Breast epithelium (tissue), 4 donors: ENCODE measurements around the gene ADAMTS17. TPM values are rescaled to one million over a fixed set of nuclear protein-coding genes. Genes with fewer than 3 reads are reported as not detected.
A peak's percentile ranks its signal among the peaks of the same experiment; 100 is the strongest.

Source experiments
- DNase-seq, 2 donors: peaks; one replicate each; pipeline ENCODE4 v3.0.0-alpha.2; 2019; ENCODE audit warnings: low spot score in 2 of 2
- H3K27ac ChIP-seq, 2 donors: fragments of 200-600 bp; sonication (generic) in 1 of 2; one replicate each; pipeline ENCODE4 v1.5.1; 2016 to 2019; ENCODE audit warnings: mild to moderate bottlenecking in 1 of 2
- H3K27me3 ChIP-seq, 2 donors: fragments of 200-600 bp; sonication (generic) in 1 of 2; one replicate each; pipeline versions ENCODE4 v1.5.1 to v1.6.0; 2017 to 2019; ENCODE audit warnings: control low read depth in 1 of 2, mild to moderate bottlenecking in 1 of 2
- H3K36me3 ChIP-seq: fragments of 200-600 bp; one replicate; pipeline ENCODE4 v1.5.1; 2019
- H3K4me1 ChIP-seq, 2 donors: fragments of 200-600 bp; sonication (generic); one replicate each; pipeline ENCODE4 v1.5.1; 2016 to 2019; ENCODE audit warnings: control low read depth in 1 of 2
- H3K4me3 ChIP-seq, 3 donors: fragments of 200-600 bp; sonication (generic); 1 replicate in 2 of 3; 2 replicates in 1 of 3; pipeline ENCODE4 v1.5.1; 2016 to 2019; ENCODE audit warnings: mild to moderate bottlenecking in 3 of 3, moderate library complexity in 2 of 3
- H3K9me3 ChIP-seq, 2 donors: fragments of 200-600 bp; sonication (generic) in 1 of 2; one replicate each; pipeline ENCODE4 v1.5.1; 2016 to 2019; ENCODE audit warnings: control low read depth in 1 of 2
- POLR2A ChIP-seq: fragments of 450-650 bp; IDR thresholded peaks from one replicate; pipeline ENCODE4 v1.6.1; 2016; ENCODE audit warnings: antibody characterized with exemption, mild to moderate bottlenecking, moderate library complexity
- POLR2AphosphoS5 ChIP-seq, 3 donors: sonication (generic); formaldehyde crosslinking; IDR thresholded peaks; one replicate each; pipeline ENCODE4 v1.6.1; 2017; ENCODE audit warnings: antibody characterized with exemption in 3 of 3
- intact Hi-C: fragments of 100-400 bp; cut with DNase I; formaldehyde crosslinking; loops from one replicate; pipeline ENCODE4 v1.15.1; 2023; ENCODE audit warnings: low total_unique reads
- total RNA-seq, 3 donors: library from RNA; depleted of rRNA; stranded (reverse); fragments of >200 nt; gene quantifications; one replicate each; pipeline ENCODE4 v1.1.0, GENCODE V29; 2016
- TF ChIP-seq, protein P1 (sequence below), 3 donors: fragments of 450-650 bp; IDR thresholded peaks; one replicate each; pipeline ENCODE4 v1.5.1; 2016 to 2017; ENCODE audit warnings: antibody characterized with exemption in 3 of 3, mild to moderate bottlenecking in 3 of 3, moderate library complexity in 3 of 3

ADAMTS17 gene
- total RNA-seq, 3 donors from 2014 or later = 5.1 to 8.0 (median 5.9) TPM

DNA sequence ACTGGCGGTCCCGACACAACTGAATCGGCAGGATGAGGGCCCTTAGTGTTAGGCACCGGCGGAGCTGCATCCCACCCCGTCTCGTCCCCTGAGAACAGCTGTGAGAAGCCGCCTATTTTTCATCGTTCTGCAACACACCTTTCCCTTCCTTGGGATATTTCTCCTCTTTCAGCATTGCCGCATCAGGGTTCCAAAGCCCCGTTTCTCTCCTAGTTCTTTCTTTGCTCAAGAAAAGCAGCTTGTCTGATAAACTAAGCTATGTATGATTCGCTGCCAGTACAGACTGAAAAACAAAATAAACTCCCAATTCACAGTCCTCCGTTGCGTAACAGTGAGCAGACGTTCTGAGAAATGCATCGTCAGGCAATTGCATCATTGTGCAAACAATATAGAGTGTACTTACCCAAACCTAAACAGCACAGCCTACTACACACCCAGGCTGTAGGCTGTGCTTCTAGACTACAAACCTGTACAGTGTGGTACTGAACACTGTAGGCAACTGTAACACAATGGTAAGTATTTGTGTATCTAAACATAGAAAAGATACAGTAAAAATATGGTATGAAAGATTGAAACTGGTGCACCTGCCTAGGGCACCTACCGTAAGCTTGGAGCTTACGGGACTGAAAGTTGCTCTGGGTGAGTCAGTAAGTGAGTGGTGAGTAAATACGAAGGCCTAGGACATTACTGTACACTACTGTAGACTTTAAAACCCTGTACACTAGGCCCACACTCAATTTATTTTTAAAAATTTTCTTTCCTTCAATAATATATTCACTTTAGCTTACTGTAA lies 8.9 kb upstream of the ADAMTS17 start:
- peak in 1 of 3 donors; percentile 28 for TF ChIP-seq POLR2AphosphoS5 (IDR thresholded peaks at IDR 0.05)
- TF ChIP-seq, protein P1, sequence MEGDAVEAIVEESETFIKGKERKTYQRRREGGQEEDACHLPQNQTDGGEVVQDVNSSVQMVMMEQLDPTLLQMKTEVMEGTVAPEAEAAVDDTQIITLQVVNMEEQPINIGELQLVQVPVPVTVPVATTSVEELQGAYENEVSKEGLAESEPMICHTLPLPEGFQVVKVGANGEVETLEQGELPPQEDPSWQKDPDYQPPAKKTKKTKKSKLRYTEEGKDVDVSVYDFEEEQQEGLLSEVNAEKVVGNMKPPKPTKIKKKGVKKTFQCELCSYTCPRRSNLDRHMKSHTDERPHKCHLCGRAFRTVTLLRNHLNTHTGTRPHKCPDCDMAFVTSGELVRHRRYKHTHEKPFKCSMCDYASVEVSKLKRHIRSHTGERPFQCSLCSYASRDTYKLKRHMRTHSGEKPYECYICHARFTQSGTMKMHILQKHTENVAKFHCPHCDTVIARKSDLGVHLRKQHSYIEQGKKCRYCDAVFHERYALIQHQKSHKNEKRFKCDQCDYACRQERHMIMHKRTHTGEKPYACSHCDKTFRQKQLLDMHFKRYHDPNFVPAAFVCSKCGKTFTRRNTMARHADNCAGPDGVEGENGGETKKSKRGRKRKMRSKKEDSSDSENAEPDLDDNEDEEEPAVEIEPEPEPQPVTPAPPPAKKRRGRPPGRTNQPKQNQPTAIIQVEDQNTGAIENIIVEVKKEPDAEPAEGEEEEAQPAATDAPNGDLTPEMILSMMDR (IDR thresholded peaks at IDR 0.05) = no peak
- Histone ChIP-seq H3K27ac (peak overlapping the region; percentile 96 to 99), H3K36me3 (no peaks in the 10 kb centered on the region), H3K27me3 (no peaks in the 10 kb centered on the region), H3K4me3 (peak overlapping the region; percentile 72 to 81 (median 74)), H3K4me1 (no peaks in the 10 kb centered on the region), H3K9me3 (no peaks in the 10 kb centered on the region)
- DNase-seq = no peak
- intact Hi-C loops = no loop called here

DNA sequence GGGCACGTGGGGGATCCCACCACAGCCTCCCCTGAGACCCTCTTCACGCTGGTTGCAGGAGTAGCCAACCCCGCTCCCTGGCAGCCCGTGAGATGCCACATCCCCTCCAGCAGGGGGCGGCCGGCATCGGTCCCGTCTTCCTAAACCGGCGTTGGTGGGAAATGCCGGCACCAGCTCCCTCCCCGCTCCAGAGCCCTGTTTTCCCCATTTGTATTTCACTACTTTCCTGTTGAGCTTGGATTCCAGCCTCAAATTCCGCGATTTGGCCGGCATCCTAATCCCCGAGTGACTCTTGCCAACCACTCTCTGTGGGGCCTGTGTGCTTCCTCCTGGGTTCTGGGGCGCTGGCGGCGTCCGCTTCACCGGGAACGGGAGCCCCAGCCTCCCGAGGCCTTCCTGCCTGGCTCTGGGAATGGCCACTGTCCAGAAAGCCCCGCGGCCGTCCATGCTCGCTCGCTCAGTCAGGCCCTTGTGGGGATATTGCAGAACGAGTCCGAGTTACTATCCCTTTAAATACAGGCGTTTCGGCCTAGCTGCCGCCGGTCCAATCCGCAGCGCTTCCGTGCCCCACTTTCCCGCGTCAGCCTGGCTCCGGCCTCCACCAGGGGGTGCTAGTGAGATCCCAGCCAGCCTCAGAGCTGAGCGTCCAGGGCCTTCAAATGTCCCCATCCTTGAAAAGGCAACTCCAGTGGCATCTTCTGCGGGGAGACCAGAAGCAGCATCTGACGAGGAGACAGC lies 8.1 kb upstream of the ADAMTS17 start:
- TF ChIP-seq POLR2AphosphoS5 (IDR thresholded peaks at IDR 0.05) (peak; percentile 46 to 86 (median 60)), POLR2A (no peak)
- TF ChIP-seq, protein P1 (IDR thresholded peaks at IDR 0.05) = peak; percentile 51 to 89 (median 78)
- peak overlapping the region; percentile 72 to 81 (median 74) for H3K4me3 ChIP-seq
- peak overlapping the region; percentile 96 to 99 for H3K27ac ChIP-seq
- no peaks in the 10 kb centered on the region for H3K27me3 ChIP-seq
- H3K4me1 ChIP-seq = no peaks in the 10 kb centered on the region
- H3K9me3 ChIP-seq = no peaks in the 10 kb centered on the region
- peak; percentile 93 to 96 for DNase-seq
- intact Hi-C loops = no loop called here
- no peaks in the 10 kb centered on the region for H3K36me3 ChIP-seq

DNA sequence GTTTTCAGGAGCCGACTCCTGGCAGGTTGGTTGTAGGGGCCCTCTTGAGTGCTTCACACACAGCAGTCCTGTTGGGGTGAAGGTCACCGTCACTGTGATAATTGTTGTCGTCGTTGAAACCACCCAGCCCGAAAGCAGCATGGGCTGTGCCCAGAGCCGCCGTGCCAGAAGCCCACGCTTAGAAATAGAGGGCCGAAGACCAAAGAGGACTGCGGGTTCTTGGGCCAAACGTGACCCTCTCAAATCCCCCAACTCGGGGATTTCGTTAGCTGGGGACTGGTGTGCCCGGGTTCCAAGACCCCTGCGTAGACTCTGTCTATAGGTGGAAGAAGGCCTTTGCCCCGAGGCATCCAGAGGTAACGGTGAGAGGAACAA lies 7.5 kb upstream of the ADAMTS17 start:
- peak overlapping the region; percentile 72 to 81 (median 74) for H3K4me3 ChIP-seq
- no peaks in the 10 kb centered on the region for H3K4me1 ChIP-seq
- TF ChIP-seq POLR2AphosphoS5 (IDR thresholded peaks at IDR 0.05) (no peak), POLR2A (no peak)
- TF ChIP-seq, protein P1 (IDR thresholded peaks at IDR 0.05) = no peak
- DNase-seq = no peak
- no peaks in the 10 kb centered on the region for H3K36me3 ChIP-seq
- H3K9me3 ChIP-seq = no peaks in the 10 kb centered on the region
- peak overlapping the region; percentile 96 to 99 for H3K27ac ChIP-seq
- intact Hi-C loops = no loop called here
- no peaks in the 10 kb centered on the region for H3K27me3 ChIP-seq

DNA sequence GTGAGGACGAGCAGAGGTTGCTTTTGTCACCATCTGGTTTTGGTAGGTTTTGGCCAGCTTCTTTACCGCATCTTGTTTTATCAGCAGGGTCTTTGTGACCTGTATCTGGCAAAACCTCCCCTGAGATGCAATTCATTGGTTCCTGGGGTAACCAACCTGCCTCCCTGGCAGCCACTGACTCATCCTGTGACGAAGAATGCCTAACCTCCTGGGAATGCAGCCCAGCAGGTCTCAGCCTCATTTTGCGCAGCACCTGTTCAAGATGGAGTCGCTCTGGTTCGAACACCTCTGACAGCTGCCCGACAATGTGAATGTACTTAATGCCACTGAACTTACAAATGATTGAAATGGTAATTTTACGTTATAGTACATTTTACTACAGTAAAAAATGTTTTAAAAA lies 6.8 kb upstream of the ADAMTS17 start:
- DNase-seq = no peak
- Histone ChIP-seq H3K4me1 (no peaks in the 10 kb centered on the region), H3K27ac (no peak overlapping the region), H3K36me3 (no peaks in the 10 kb centered on the region), H3K4me3 (no peak overlapping the region), H3K27me3 (no peaks in the 10 kb centered on the region), H3K9me3 (no peaks in the 10 kb centered on the region)
- TF ChIP-seq POLR2AphosphoS5 (IDR thresholded peaks at IDR 0.05) = no peak
- TF ChIP-seq, protein P1 (IDR thresholded peaks at IDR 0.05) = no peak
- TF ChIP-seq POLR2A = no peak
- intact Hi-C loops = no loop called here
